HG02571 (cell line): ENCODE data around the gene CD3E.
"Not testable (repeated sequence)": the region's sequence is repeated elsewhere in the genome, so short reads cannot be mapped to it uniquely, and the experiment has no call there.

ENCODE experiments used
- ATAC-seq: cut with Tn5 transposase; IDR thresholded peaks from one replicate; pipeline ENCODE4 v1.9.1; 2021; ENCODE audit warnings: mild to moderate bottlenecking, moderate library complexity; ENCODE audit not compliant: unreplicated experiment

Gene CD3E

GRCh38 chr11:118289401-118289800 lies 15.1 kb upstream of the CD3E start:
- ATAC-seq: no peak

- no peak for ATAC-seq
These were observed 13.6 kb upstream of the CD3E start for GRCh38 chr11:118290923-118291322.

GRCh38 chr11:118291477-118292135 lies 12.9 kb upstream of the CD3E start:
- no peak for ATAC-seq

GRCh38 chr11:118294053-118294452 lies 10.5 kb upstream of the CD3E start:
- ATAC-seq: no peak

- no peak for ATAC-seq
These were observed 9.3 kb upstream of the CD3E start for GRCh38 chr11:118295199-118295598.

GRCh38 chr11:118295815-118296454 lies 8.6 kb upstream of the CD3E start:
- ATAC-seq: no peak

- ATAC-seq: no peak
These were observed 2.8 kb upstream of the CD3E start for GRCh38 chr11:118301600-118302195.

GRCh38 chr11:118304227-118304567 lies 333 bp upstream of the CD3E start:
- ATAC-seq: no peak

- ATAC-seq: no peak
These were observed 1.2 kb downstream of the CD3E start for GRCh38 chr11:118305726-118306125.

- ATAC-seq: no peak
These were observed 2.0 kb downstream of the CD3E start for GRCh38 chr11:118306556-118306955.

GRCh38 chr11:118308995-118309528 lies 4.5 kb downstream of the CD3E start:
- not testable (repeated sequence) for ATAC-seq

GRCh38 chr11:118310271-118310670 lies 5.7 kb downstream of the CD3E start:
- ATAC-seq: no peak

GRCh38 chr11:118310781-118311485 lies 6.4 kb downstream of the CD3E start:
- ATAC-seq: no peak

GRCh38 chr11:118311518-118311917 lies 7.0 kb downstream of the CD3E start:
- no peak for ATAC-seq

GRCh38 chr11:118312328-118312727 lies 7.8 kb downstream of the CD3E start:
- no peak for ATAC-seq

- no peak for ATAC-seq
These were observed 8.7 kb downstream of the CD3E start for GRCh38 chr11:118313242-118313641.

GRCh38 chr11:118314988-118315411 lies 10.5 kb downstream of the CD3E start:
- ATAC-seq: no peak

- ATAC-seq: no peak
These were observed 13.6 kb downstream of the CD3E start for GRCh38 chr11:118318124-118318523.

GRCh38 chr11:118318581-118319336 lies 14.2 kb downstream of the CD3E start:
- no peak for ATAC-seq

- ATAC-seq: no peak
These were observed 14.8 kb downstream of the CD3E start for GRCh38 chr11:118319337-118319707.

GRCh38 chr11:118320515-118320914 lies 16.0 kb downstream of the CD3E start:
- no peak for ATAC-seq
